Stimulated activated CD8-positive, alpha-beta memory T cell treated with anti-CD3 and anti-CD28 coated beads, Interleukin-4, amount 100 ng/mL, for 48 hours (primary cell): ENCODE results near the gene MARCHF2.

ENCODE experiments used
- DNase-seq: peaks from one replicate; pipeline ENCODE4 v3.0.0-alpha.2; 2020

Gene MARCHF2

DNA sequence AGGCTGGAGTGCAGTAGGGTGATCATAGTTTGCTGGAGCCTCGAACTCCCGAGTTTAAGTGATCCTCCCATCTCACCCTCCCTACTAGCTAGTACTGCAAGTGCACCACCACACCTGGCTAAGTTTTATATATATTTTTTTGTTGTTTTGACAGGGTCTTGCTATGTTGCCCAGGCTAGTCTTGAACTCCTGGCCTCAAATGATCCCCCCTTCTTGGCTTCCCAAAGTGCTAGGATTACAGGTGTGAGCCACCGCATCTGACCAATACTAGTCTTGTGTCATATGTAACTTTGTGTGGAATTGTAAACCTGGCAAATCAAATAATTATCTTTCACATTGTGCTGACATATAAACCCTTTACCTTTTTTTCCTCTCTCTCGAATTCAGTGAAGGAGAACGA, 41.9 kb downstream of the MARCHF2 start:
- DNase-seq: no peak

GRCh38 chr19:8456064-8456463, 43.0 kb downstream of the MARCHF2 start:
- no peak for DNase-seq

DNA sequence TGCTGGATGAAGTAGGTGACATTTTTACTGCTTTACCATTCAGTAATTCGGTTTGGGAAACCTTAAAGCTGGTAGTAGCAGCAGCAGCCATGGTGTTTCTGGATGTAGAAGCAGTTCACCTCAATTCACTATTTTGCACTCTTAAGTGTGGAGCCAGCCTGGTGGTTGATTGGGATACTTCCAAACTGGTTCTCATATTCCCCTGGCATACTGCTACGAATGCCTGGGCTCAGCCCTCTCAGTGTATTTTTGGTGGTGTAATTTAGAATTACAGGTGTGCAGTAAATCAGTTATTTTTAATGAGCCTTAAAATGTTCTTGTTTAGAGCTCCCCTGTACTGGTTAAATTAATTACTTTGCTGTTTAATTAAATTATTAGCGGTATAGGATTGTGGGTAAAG, 44.1 kb downstream of the MARCHF2 start:
- no peak for DNase-seq

GRCh38 chr19:8457827-8458226, 44.7 kb downstream of the MARCHF2 start:
- no peak for DNase-seq

DNA sequence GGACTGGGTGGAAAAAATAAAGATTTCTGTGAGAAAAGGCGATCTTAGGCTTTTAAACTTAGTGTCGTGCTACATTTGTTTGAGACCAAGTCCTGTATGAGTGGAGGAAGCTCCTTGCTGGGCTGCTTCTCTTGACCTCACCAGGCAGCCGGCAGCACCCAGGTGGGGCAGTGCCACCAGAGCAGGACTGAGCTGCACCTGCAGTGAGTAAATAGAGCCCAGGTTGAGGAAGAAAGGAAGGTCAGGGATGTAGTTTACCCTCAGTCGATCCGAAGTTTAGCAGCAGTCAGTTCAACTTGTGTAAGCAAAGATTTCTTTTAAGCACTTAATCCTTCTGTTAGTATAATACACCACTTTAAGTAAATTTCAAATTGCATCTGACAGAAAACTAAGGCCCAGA, 45.3 kb downstream of the MARCHF2 start:
- no peak for DNase-seq

GRCh38 chr19:8459095-8459494, 46.0 kb downstream of the MARCHF2 start:
- no peak for DNase-seq

- DNase-seq: no peak
These were observed 46.6 kb downstream of the MARCHF2 start for GRCh38 chr19:8459520-8460270.

DNA sequence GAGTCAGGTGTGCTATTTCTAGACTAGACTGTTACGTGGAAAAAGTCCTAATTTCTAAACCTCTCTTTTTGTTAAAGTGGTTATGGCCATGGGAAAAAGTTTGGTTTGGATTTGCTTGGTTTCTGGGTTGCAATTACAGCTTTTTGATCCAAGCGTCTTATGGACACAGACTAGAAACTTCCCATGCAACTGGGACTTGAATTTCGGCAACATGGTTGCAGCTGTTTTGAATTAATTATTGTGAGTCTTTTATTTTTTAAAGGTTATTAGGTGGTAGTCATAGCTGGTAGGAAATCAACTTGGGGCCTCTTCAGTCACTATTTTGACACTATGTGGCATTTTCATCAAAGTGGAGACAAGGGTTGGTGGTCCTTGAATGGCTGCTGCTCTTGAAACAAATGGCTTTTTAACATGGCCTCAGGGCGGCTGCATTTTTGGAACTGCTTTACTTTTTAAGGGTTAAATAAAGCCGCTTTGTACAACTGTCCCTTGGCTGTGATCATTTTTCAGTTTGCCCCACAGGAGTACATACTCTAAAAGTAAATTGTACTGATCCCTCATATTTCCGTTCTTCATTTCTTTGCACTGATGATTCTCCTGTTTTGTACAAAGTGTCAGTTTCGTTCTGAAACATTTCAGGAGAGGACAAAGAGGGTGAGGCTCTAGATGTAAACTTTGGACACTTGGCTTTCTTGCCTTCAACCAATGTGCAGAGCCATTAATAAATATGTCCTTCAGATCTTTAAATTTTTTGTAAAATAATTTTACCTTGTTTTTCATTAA, 47.6 kb downstream of the MARCHF2 start:
- DNase-seq: no peak

DNA sequence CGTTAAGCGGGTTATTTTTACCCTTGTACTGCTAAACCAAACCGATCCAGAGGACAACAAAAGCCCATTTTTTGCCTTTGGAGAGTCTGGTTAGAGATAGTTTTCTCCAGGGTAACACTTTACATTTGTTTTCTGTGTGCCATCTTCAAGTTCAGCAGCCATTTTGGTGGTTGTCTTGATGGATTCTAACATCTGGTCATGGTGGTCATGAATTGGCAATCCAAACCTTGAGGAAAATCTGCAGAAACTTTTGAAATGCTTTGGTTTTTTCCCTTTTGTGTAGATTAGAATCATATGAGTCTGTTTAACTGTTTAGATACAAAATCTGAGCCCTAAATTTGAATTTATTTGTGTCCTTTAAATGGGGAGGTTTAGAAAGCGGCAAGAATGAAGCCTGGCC, 48.3 kb downstream of the MARCHF2 start:
- DNase-seq: no peak

- DNase-seq: no peak
These were observed 48.8 kb downstream of the MARCHF2 start for GRCh38 chr19:8461891-8462290.

GRCh38 chr19:8462571-8462970, 49.5 kb downstream of the MARCHF2 start:
- DNase-seq: no peak

DNA sequence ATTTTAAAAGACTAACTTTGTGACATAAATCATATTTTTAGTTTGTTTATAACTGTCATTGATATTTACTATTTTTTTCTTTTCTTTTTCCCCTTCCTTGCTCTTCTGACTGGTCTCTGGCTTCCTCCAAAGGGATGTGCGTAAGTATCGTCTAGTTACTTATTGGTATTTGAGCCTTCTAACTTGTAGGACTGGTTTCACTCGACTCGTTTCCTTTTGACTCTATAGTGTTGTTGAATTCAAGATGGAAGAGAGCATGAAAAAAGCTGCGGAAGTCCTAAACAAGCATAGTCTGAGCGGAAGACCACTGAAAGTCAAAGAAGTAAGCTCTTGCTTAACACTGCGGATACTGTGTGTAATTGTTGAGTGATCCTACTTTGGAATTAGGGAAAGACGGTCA, 50.3 kb downstream of the MARCHF2 start:
- DNase-seq: no peak

DNA sequence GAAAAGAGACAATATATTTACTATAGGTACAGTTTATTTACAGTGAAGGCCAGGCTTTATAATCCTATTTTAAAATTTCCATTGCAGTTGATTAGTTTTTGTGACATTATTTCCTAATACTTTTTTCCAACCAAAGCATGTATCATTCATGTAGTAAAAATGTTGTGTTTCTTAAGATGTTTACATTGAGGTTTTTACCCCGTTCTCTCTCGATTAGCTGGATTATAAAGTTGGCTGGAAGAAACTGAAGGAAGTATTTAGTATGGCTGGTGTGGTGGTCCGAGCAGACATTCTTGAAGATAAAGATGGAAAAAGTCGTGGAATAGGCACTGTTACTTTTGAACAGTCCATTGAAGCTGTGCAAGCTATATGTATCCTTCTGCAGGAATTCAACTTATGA, 52.9 kb downstream of the MARCHF2 start:
- DNase-seq: no peak

DNA sequence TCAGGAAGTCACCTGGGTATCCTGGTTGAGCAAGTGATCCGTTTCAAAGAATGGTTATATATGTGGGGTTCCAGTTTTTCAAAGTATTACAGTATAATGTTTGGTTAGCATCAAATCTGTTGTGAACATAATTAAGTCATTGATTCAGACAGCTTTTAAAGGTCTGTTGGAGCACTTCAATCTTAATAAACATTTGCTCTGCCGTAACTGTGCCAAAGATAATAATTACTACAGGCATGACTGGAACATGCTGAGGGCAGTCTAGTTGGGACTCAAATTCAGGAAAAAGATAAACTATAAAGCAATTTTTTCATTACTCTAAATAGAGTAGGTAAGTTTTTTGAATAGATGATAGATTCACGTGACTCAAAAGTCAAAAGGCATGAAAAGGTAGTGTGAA, 55.0 kb downstream of the MARCHF2 start:
- DNase-seq: no peak

GRCh38 chr19:8468761-8469373, 55.8 kb downstream of the MARCHF2 start:
- no peak for DNase-seq

- no peak for DNase-seq
These were observed 56.7 kb downstream of the MARCHF2 start for GRCh38 chr19:8469613-8470368.

GRCh38 chr19:8473648-8474476, 60.8 kb downstream of the MARCHF2 start:
- no peak for DNase-seq

DNA sequence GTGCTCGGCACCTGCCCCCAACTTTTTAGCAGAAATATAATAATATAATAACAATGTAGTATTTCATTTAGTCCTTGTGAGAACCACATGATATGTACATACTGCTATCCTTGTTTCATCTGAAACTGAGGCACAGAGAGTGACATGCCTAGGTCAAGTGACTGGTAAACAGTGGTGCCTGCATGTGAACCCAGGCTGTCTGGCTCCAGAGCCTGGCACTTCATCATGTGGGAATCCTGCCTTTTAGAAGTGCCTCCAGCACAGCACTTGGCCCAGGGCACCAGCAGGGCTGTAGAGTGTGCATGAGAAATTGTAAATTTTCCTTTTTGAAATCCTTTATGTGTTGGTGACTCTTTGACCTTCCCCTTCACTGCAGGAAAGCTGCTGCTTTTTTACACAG, 61.9 kb downstream of the MARCHF2 start:
- DNase-seq: no peak

GRCh38 chr19:8476524-8476923, 63.4 kb downstream of the MARCHF2 start:
- no peak for DNase-seq

DNA sequence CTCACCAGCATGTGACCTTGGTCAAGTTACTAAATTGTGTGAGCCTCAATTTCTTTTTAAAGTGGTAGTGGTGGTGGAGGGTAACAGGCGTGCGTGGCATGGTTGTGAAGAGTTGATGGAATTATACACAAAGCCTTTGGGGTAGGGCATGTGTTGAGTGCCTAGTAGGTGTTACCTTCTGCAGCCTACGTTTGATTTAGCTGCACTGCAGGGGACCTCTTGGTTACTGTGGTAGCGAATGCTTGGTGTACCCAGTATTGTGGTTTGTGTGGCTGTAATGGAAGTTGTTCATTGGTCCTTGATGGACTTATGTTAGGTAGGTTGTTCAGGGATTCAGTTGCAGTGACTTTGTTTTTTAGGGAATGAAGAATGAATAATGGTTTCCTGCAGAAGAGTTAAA, 64.8 kb downstream of the MARCHF2 start:
- DNase-seq: no peak

DNA sequence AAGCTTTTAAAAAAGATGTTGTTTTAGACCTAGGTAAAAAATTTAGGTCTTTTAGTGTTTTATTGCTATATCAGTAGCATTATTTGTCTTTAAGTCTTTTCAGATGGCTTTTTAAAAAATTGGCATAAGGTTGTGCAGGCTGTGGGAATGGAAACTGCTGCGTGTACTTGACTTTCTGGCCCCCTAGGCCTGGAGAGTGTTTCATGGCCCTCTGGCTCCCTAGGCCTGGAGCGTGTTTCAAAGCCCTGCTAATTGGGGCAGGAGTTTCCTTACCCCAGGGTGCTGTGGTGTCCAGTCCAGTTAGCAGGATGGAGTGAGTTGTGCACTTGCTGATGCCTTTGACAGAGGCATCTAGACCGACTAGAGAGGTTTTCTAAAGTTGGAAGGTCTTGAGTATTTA, 65.5 kb downstream of the MARCHF2 start:
- no peak for DNase-seq

GRCh38 chr19:8481201-8481600, 68.1 kb downstream of the MARCHF2 start:
- no peak for DNase-seq
